ENCODE measurements around the gene PRRG3. TPM values are rescaled to one million over a fixed set of nuclear protein-coding genes. Genes with fewer than 3 reads are reported as not detected.

PRRG3 gene
- not detected for polyA plus RNA-seq (2012; ENCODE audit: insufficient read depth, insufficient read length, low read depth)

GRCh38 chrX:151694661-151695582 lies at the start of gene PRRG3:
Gene PRRG3 (plus strand): TSS chrX:151695458. CDS start chrX:151698815, 3,357 bp downstream.
- Histone ChIP-seq H3K9me3 (no peaks in the 10 kb centered on the region), H3K36me3 (no peaks in the 10 kb centered on the region), H3K4me1 (no peaks in the 10 kb centered on the region), H3K4me3 (ENCODE audit: low read depth, low read length) (no peak within 1 kb of the TSS), H3K27me3 (no peaks in the 10 kb centered on the region)
- no peak for TF ChIP-seq CTCF (IDR thresholded peaks at IDR 0.05; ENCODE audit: low read depth, low read length)
- DNase-seq, result no peak

- TF ChIP-seq CTCF (IDR thresholded peaks at IDR 0.05; ENCODE audit: low read depth, low read length), result no peak
- no peaks in the 10 kb centered on the region for H3K27me3 ChIP-seq
- no peak for DNase-seq
- no peak overlapping the region for H3K4me3 ChIP-seq (ENCODE audit: low read depth, low read length)
- H3K9me3 ChIP-seq, result no peaks in the 10 kb centered on the region
- H3K4me1 ChIP-seq, result no peaks in the 10 kb centered on the region
- H3K36me3 ChIP-seq, result no peaks in the 10 kb centered on the region
These were observed 20.0 kb upstream of the PRRG3 start for GRCh38 chrX:151675121-151675746.

- Histone ChIP-seq H3K27me3 (no peaks in the 10 kb centered on the region), H3K4me1 (no peaks in the 10 kb centered on the region), H3K9me3 (no peaks in the 10 kb centered on the region), H3K36me3 (no peaks in the 10 kb centered on the region), H3K4me3 (ENCODE audit: low read depth, low read length) (no peak overlapping the region)
- TF ChIP-seq CTCF (IDR thresholded peaks at IDR 0.05; ENCODE audit: low read depth, low read length), result no peak
- DNase-seq, result no peak
These were observed 19.1 kb upstream of the PRRG3 start for GRCh38 chrX:151676196-151676595.

- no peak for DNase-seq
- Histone ChIP-seq H3K36me3 (no peaks in the 10 kb centered on the region), H3K27me3 (no peaks in the 10 kb centered on the region), H3K4me1 (no peaks in the 10 kb centered on the region), H3K9me3 (no peaks in the 10 kb centered on the region), H3K4me3 (ENCODE audit: low read depth, low read length) (no peak overlapping the region)
- no peak for TF ChIP-seq CTCF (IDR thresholded peaks at IDR 0.05; ENCODE audit: low read depth, low read length)
These were observed 15.4 kb upstream of the PRRG3 start for GRCh38 chrX:151679798-151680402.

- no peaks in the 10 kb centered on the region for H3K36me3 ChIP-seq
- H3K27me3 ChIP-seq, result no peaks in the 10 kb centered on the region
- no peaks in the 10 kb centered on the region for H3K4me1 ChIP-seq
- peak; percentile 62 for TF ChIP-seq CTCF (IDR thresholded peaks at IDR 0.05; ENCODE audit: low read depth, low read length)
- no peaks in the 10 kb centered on the region for H3K9me3 ChIP-seq
- no peak overlapping the region for H3K4me3 ChIP-seq (ENCODE audit: low read depth, low read length)
- peak; percentile 46 for DNase-seq
These were observed 14.5 kb upstream of the PRRG3 start for GRCh38 chrX:151680805-151681204.
